ENCODE measurements around the gene PPP2R3A. TPM values are rescaled to one million over a fixed set of nuclear protein-coding genes. Genes with fewer than 3 reads are reported as not detected.
"Not testable (repeated sequence)": the region's sequence is repeated elsewhere in the genome, so short reads cannot be mapped to it uniquely, and the experiment has no call there.

PPP2R3A gene
- total and polyA plus RNA-seq, 9 of the 15 experiments (the other 6 are each of a cell fraction or from before 2014, with no cell fraction given): 0.10 to 0.50 (median 0.24) TPM

DNA sequence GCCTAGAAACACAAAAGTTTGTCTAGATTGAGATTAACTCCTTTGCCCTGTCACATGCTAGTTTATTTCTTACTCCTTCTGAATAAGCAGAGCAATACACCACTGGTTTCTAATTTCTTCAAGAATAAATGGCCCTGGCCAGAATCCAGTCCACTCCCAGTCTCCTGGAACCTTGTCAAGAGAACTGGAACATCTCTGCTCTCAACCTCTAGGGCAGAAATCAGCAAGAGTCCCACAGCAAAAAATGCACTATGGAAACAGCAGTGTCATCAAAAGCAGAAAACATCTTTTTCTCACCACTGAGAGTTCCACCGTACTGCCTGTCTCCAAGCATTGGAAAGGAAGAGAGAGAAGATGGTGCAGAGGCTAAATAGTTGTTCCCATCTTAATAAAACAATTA, 35.9 kb upstream of the PPP2R3A start:
- no peak overlapping the region for H2AFZ ChIP-seq (ENCODE audit: low read depth, low read length)
- TF ChIP-seq ZBTB8A (IDR thresholded peaks at IDR 0.05; ENCODE audit: partially characterized antibody): no peak
- no peak for TF ChIP-seq GTF2A2 (tag; IDR thresholded peaks at IDR 0.05)
- TF ChIP-seq MAFK (IDR thresholded peaks at IDR 0.05; ENCODE audit: low read length): no peak
- TF ChIP-seq EP400 (IDR thresholded peaks at IDR 0.05): no peak
- no peak for TF ChIP-seq ZNF79 (CRISPR knock-in tag; IDR thresholded peaks at IDR 0.05; ENCODE audit: low read depth)
- TF ChIP-seq C11orf30 (IDR thresholded peaks at IDR 0.05; ENCODE audit: low read depth): no peak
- ATAC-seq (no peak), DNase-seq (ENCODE audit: extremely low read depth in 1 of 4, low spot score in 3 of 4) (no peak), FAIRE-seq (no peak)
- intact Hi-C loops (cut with micrococcal nuclease): no loop called here
- POLR2A ChIA-PET: no interaction called here
- no peak overlapping the region for H3K4me3 ChIP-seq
- BruUV-seq (replicated peaks): no TSS peak
- no peak overlapping the region for H3K9ac ChIP-seq (ENCODE audit: insufficient read depth in 1 of 2, low read depth in 2 of 2, low read length in 2 of 2)
- in situ Hi-C loops (cut with MboI): no loop called here
- CTCF ChIA-PET (ENCODE audit: low intra/inter-chr PET ratio): no interaction called here
- no peaks in the 10 kb centered on the region for H3K79me2 ChIP-seq (ENCODE audit: control insufficient read depth, insufficient read depth, low read length)
- no peaks in the 10 kb centered on the region for H3K9me3 ChIP-seq (replicated peaks; ENCODE audit: control insufficient read depth, insufficient read depth, low read depth, low read length)
- H3K36me3 ChIP-seq (ENCODE audit: control insufficient read depth, insufficient read depth, low read length): no peaks in the 10 kb centered on the region
- no peak overlapping the region for H3K4me2 ChIP-seq (ENCODE audit: insufficient read depth, low read length)
- H3K9me1 ChIP-seq (ENCODE audit: control insufficient read depth, insufficient read depth, low read length): no peaks in the 10 kb centered on the region
- H3K27ac ChIP-seq (ENCODE audit: extremely low read depth, low read depth, low read length): no peak overlapping the region
- H3K4me1 ChIP-seq (replicated peaks in 1 of 2; ENCODE audit: control insufficient read depth in 2 of 2, insufficient read depth in 2 of 2, low read length in 2 of 2): no peaks in the 10 kb centered on the region
- WGBS (ENCODE audit: insufficient coverage, low coverage, missing lambda C conversion rate): 0% methylated on average over 1 of the region's 1 CpG
- H4K20me1 ChIP-seq (replicated peaks; ENCODE audit: control insufficient read depth, insufficient read depth, low read length): no peaks in the 10 kb centered on the region
- H3K27me3 ChIP-seq (ENCODE audit: control insufficient read depth in 2 of 2, insufficient read depth in 2 of 2, low read length in 2 of 2): no peaks in the 10 kb centered on the region

DNA sequence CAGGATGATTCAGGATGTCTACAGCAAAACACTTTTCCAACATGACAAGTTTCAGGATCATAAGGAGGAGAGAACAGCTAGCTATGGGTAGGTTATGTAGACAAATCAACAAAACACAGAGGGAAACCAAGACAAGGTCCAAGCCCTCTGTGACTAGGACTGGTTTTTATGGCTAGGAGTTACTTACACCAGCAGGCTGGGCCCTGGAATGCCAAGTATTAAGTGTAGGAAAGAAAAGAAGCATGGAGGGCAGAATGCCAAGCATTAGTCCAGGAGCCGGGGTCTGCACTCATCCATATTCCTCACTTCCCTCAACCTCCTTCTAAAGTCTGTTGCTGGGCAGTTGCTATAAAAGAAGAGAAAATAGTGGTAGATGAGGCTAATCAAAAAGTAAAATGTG, 35.3 kb upstream of the PPP2R3A start:
- H3K4me1 ChIP-seq (replicated peaks in 1 of 2; ENCODE audit: control insufficient read depth in 2 of 2, insufficient read depth in 2 of 2, low read length in 2 of 2): no peaks in the 10 kb centered on the region
- WGBS (ENCODE audit: insufficient coverage, low coverage, missing lambda C conversion rate): 0% methylated on average over 1 of the region's 1 CpG
- ATAC-seq (no peak), FAIRE-seq (no peak), DNase-seq (ENCODE audit: extremely low read depth in 1 of 4, low spot score in 3 of 4) (no peak)
- intact Hi-C loops (cut with micrococcal nuclease): no loop called here
- no peaks in the 10 kb centered on the region for H4K20me1 ChIP-seq (replicated peaks; ENCODE audit: control insufficient read depth, insufficient read depth, low read length)
- H3K36me3 ChIP-seq (ENCODE audit: control insufficient read depth, insufficient read depth, low read length): no peaks in the 10 kb centered on the region
- no peaks in the 10 kb centered on the region for H3K9me3 ChIP-seq (replicated peaks; ENCODE audit: control insufficient read depth, insufficient read depth, low read depth, low read length)
- no peak overlapping the region for H3K4me2 ChIP-seq (ENCODE audit: insufficient read depth, low read length)
- H3K9me1 ChIP-seq (ENCODE audit: control insufficient read depth, insufficient read depth, low read length): no peaks in the 10 kb centered on the region
- POLR2A ChIA-PET: interaction anchor here (0.5 kb wide), 1 partner anchor 166 kb away, joined by 4 read pairs; no protein-coding TSS in a partner anchor
- H3K79me2 ChIP-seq (ENCODE audit: control insufficient read depth, insufficient read depth, low read length): no peaks in the 10 kb centered on the region
- H3K27ac ChIP-seq (ENCODE audit: extremely low read depth, low read depth, low read length): no peak overlapping the region
- no peak overlapping the region for H3K9ac ChIP-seq (ENCODE audit: insufficient read depth in 1 of 2, low read depth in 2 of 2, low read length in 2 of 2)
- H3K4me3 ChIP-seq: no peak overlapping the region
- no peak overlapping the region for H2AFZ ChIP-seq (ENCODE audit: low read depth, low read length)
- in situ Hi-C loops (cut with MboI): no loop called here
- CTCF ChIA-PET (ENCODE audit: low intra/inter-chr PET ratio): no interaction called here
- BruUV-seq (replicated peaks): no TSS peak
- H3K27me3 ChIP-seq (ENCODE audit: control insufficient read depth in 2 of 2, insufficient read depth in 2 of 2, low read length in 2 of 2): no peaks in the 10 kb centered on the region
- TF ChIP-seq ZNF134 (CRISPR knock-in tag; conservative IDR thresholded peaks at IDR 0.05) (no peak), SRSF3 (IDR thresholded peaks at IDR 0.05; ENCODE audit: insufficient read depth, low read length) (no peak), ZNF212 (CRISPR knock-in tag; IDR thresholded peaks at IDR 0.05) (no peak), SRSF7 (optimal IDR thresholded peaks at IDR 0.05; ENCODE audit: low read depth, low read length) (no peak), RCOR1 (IDR thresholded peaks at IDR 0.05; ENCODE audit: borderline replicate concordance in 1 of 2, low read depth in 2 of 2, low read length in 2 of 2) (no peak), ZNF174 (CRISPR knock-in tag; IDR thresholded peaks at IDR 0.05) (no peak), KDM1A (IDR thresholded peaks at IDR 0.05) (no peak)

DNA sequence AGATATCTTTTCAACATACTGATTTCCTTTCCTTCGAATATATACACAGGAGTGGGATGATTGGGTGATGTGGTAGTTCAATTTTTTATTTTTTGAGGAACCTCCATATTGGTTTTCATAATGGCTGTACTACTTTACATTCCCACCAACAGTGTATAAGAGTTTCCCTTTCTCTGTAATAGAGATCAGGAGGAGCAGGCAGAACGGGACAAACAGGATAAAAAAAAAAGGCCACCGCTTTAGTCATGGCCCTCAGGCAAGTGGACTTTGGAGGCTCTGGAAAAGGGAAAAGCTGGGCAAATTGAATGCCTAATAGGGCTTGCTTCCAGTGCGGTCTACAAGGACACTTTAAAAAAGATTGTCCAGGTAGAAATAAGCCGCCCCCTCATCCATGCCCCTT, 30.4 kb upstream of the PPP2R3A start:
- WGBS (ENCODE audit: insufficient coverage, low coverage, missing lambda C conversion rate): 0% methylated on average over 2 of the region's 5 CpGs
- H3K9ac ChIP-seq (ENCODE audit: insufficient read depth in 1 of 2, low read depth in 2 of 2, low read length in 2 of 2); H3K9me3 ChIP-seq (replicated peaks; ENCODE audit: control insufficient read depth, insufficient read depth, low read depth, low read length); in situ Hi-C loops (cut with MboI); H3K27ac ChIP-seq (ENCODE audit: extremely low read depth, low read depth, low read length); H2AFZ ChIP-seq (ENCODE audit: low read depth, low read length); intact Hi-C loops (cut with micrococcal nuclease); ATAC-seq; H4K20me1 ChIP-seq (replicated peaks; ENCODE audit: control insufficient read depth, insufficient read depth, low read length); H3K4me1 ChIP-seq (replicated peaks in 1 of 2; ENCODE audit: control insufficient read depth in 2 of 2, insufficient read depth in 2 of 2, low read length in 2 of 2); BruUV-seq (replicated peaks); CTCF ChIA-PET (ENCODE audit: low intra/inter-chr PET ratio); FAIRE-seq; H3K4me2 ChIP-seq (ENCODE audit: insufficient read depth, low read length); H3K9me1 ChIP-seq (ENCODE audit: control insufficient read depth, insufficient read depth, low read length); H3K27me3 ChIP-seq (ENCODE audit: control insufficient read depth in 2 of 2, insufficient read depth in 2 of 2, low read length in 2 of 2); DNase-seq (ENCODE audit: extremely low read depth in 1 of 4, low spot score in 3 of 4); H3K4me3 ChIP-seq; H3K36me3 ChIP-seq (ENCODE audit: control insufficient read depth, insufficient read depth, low read length); H3K79me2 ChIP-seq (ENCODE audit: control insufficient read depth, insufficient read depth, low read length): not testable (repeated sequence)
- POLR2A ChIA-PET: interaction anchor here (0.6 kb wide), 1 partner anchor 11 kb away, joined by 3 read pairs; no protein-coding TSS in a partner anchor

All from K562 (cell line).